ENCODE data around the gene ITIH2.

GRCh38 chr10:7670157-7670556 lies 33.0 kb upstream of the ITIH2 start:
- TF ChIP-seq POLR2AphosphoS5 (IDR thresholded peaks at IDR 0.05) (no peak), CTCF (IDR thresholded peaks at IDR 0.05) (no peak), POLR2A (IDR thresholded peaks at IDR 0.05; ENCODE audit: low read depth) (no peak), EP300 (IDR thresholded peaks at IDR 0.05) (no peak)
